PFSK-1 (cell line): ENCODE results near the gene CACNA1F.

Source experiments
- FOXP2 ChIP-seq: optimal IDR thresholded peaks from 2 replicates; pipeline ENCODE3; 2011; ENCODE audit warnings: borderline replicate concordance, control low read depth, inconsistent platforms; ENCODE audit not compliant: insufficient read depth; ENCODE audit errors: extremely low read length, extremely low read depth
- POLR2AphosphoS5 ChIP-seq: IDR thresholded peaks from 2 replicates; pipeline ENCODE4 v1.6.1; 2012; ENCODE audit warnings: low read depth, mild to moderate bottlenecking, control low read depth, low read length, moderate library complexity
- SIN3A ChIP-seq: IDR thresholded peaks from 2 replicates; pipeline ENCODE4 v1.6.1; 2012; ENCODE audit warnings: mild to moderate bottlenecking, low read length, moderate library complexity, borderline replicate concordance; ENCODE audit not compliant: insufficient read depth
- TAF1 ChIP-seq: IDR thresholded peaks from 2 replicates; pipeline ENCODE4 v1.6.1; 2012; ENCODE audit warnings: low read length, control low read depth, borderline replicate concordance; ENCODE audit not compliant: insufficient read depth
- TF ChIP-seq, protein P1 (sequence below), 2 experiments: IDR thresholded peaks; 2 replicates each; pipeline versions ENCODE4 v1.6.1 to v1.8.0; 2011 to 2012; ENCODE audit warnings: low read depth in 2 of 2, low read length in 2 of 2, control low read depth in 1 of 2, inconsistent platforms in 1 of 2, mild to moderate bottlenecking in 1 of 2, moderate library complexity in 1 of 2; ENCODE audit not compliant: insufficient read depth in 1 of 2

The CACNA1F gene

DNA sequence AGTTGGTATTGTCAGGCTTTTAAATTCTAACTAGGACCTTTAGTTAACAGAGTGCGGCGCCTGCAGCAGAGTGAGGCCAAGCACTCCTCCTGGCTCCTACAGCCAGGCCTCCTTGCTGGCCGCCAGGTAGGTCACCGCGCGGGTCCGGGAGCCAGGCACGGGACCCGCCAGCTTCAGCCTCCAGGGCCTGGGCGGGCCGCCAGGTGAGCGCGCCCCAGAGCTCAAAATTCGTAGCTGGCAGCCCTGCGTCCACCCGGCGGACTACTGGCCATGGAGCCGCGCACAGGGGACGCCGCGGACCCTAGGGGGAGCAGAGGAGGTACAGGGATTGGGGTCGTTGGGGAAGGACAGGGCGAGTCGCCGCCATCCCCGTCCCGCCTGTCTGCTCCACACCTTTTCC, 70.5 kb downstream of the CACNA1F start, which contains the start of gene MAGIX:
TSS of gene MAGIX (plus strand) at position 139 of the 400 bp plus-strand sequence. CDS start at position 271, 132 bp downstream.
- TF ChIP-seq SIN3A (no peak), POLR2AphosphoS5 (no peak), TAF1 (no peak), FOXP2 (no peak)
- TF ChIP-seq, protein P1, sequence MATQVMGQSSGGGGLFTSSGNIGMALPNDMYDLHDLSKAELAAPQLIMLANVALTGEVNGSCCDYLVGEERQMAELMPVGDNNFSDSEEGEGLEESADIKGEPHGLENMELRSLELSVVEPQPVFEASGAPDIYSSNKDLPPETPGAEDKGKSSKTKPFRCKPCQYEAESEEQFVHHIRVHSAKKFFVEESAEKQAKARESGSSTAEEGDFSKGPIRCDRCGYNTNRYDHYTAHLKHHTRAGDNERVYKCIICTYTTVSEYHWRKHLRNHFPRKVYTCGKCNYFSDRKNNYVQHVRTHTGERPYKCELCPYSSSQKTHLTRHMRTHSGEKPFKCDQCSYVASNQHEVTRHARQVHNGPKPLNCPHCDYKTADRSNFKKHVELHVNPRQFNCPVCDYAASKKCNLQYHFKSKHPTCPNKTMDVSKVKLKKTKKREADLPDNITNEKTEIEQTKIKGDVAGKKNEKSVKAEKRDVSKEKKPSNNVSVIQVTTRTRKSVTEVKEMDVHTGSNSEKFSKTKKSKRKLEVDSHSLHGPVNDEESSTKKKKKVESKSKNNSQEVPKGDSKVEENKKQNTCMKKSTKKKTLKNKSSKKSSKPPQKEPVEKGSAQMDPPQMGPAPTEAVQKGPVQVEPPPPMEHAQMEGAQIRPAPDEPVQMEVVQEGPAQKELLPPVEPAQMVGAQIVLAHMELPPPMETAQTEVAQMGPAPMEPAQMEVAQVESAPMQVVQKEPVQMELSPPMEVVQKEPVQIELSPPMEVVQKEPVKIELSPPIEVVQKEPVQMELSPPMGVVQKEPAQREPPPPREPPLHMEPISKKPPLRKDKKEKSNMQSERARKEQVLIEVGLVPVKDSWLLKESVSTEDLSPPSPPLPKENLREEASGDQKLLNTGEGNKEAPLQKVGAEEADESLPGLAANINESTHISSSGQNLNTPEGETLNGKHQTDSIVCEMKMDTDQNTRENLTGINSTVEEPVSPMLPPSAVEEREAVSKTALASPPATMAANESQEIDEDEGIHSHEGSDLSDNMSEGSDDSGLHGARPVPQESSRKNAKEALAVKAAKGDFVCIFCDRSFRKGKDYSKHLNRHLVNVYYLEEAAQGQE (IDR thresholded peaks at IDR 0.05; ENCODE audit: insufficient read depth in 1 of 2, low read depth in 2 of 2, low read length in 2 of 2) = no peak

DNA sequence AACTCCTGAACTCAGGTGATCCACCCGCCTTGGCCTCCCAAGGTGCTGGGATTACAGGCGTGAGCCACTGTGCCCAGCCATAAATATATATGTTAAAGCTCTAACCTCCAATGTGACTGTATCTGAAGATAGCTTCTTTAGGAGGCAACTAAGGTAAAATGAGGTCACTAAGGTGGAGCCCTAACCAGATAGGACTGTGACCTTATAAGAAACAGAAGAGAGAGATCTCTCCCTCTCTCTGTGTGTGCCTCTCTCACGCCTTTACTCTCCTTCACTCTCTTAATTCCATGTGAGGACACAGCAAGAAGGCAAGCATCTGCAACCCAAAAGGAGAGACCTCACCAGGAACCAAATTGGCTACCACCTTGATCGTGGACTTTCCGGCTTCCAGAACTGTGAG, 71.5 kb downstream of the CACNA1F start:
- no peak for TF ChIP-seq TAF1
- no peak for TF ChIP-seq POLR2AphosphoS5
- TF ChIP-seq, protein P1 (IDR thresholded peaks at IDR 0.05; ENCODE audit: insufficient read depth in 1 of 2, low read depth in 2 of 2, low read length in 2 of 2) = no peak
- no peak for TF ChIP-seq SIN3A
- no peak for TF ChIP-seq FOXP2

DNA sequence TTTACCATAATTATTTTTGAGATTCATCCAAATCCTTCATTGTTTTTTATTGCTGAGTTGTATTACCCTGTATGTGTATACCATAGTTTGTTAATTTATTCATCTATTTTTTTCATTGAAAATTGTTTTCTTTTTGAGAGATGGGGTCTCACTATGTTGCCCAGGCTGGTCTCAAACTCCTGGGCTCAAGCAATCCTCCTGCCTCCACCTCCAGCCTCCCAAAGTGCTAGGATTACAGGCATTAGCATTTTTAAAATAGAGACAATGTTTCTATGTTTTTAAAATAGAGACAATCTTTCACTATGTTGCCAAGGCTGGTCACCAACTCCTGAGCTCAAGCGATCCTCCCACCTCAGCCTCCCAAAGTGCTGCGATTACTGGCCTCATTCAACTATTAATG, 72.2 kb downstream of the CACNA1F start:
- no peak for TF ChIP-seq POLR2AphosphoS5
- TF ChIP-seq SIN3A = no peak
- TF ChIP-seq, protein P1 (IDR thresholded peaks at IDR 0.05; ENCODE audit: insufficient read depth in 1 of 2, low read depth in 2 of 2, low read length in 2 of 2) = no peak
- TF ChIP-seq FOXP2 = no peak
- no peak for TF ChIP-seq TAF1

DNA sequence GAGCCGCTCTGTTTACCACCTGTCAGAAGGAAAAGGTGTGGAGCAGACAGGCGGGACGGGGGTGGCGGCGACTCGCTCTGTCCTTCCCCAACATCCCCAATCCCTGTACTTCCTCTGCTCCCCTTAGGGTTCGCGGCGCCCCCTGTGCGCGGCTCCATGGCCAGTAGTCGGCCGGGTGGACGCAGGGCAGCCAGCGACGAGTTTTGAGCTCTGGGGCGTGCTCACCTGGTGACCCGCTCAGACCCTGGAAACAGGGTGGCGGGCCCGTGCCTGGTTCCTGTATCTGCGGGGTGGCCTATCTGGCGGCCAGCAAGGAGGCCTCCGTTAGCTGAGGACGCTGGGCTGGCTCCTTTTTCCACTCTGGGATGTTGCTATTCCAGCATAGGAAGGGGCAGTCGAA, 75.9 kb downstream of the CACNA1F start:
- no peak for TF ChIP-seq FOXP2
- TF ChIP-seq, protein P1 (IDR thresholded peaks at IDR 0.05; ENCODE audit: insufficient read depth in 1 of 2, low read depth in 2 of 2, low read length in 2 of 2) = no peak

DNA sequence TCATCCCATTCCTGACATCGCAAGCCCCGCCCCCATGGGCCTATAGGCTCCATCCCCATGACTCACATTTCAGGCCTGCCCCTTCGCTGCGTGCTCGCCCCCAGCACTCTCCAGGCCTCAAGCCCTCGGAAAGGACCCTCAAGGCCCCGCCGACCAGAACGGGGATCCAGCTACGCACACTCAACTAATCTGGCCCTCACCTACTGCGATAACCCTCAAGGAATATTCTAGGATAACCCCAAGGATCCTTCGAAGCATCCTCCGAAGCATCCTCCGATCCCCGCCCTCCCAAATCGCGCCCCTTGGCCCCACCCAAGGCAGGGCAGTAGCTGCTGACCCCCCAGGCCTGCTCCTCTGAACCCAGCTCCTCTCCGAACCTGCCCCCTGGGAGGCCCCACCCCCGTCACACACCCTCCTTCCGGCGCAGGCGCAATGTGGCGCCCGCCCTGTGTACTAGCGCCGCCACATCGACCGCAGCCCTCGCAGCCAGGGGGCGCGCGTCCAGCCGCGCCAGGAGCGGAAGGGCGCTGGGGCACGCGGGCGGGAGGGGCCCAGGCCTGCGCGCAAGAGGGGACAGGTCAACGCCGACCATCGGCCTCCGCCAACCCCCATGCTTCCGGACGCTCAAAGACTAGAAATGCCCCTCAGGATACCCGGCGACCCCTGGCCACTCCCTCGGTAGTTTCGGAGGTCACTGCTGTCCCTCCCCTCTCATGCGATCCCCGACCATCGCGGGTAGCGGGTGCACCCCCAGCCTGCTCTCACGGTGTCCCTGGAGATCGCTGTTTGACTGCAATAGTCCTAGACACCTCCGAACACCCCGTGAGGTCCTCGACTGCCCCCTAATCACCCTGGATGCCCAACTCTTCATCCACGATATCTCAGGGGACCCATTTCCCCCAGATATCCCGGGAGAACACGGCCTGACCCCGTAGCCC, 77.0 kb downstream of the CACNA1F start:
- TF ChIP-seq, protein P1 (IDR thresholded peaks at IDR 0.05; ENCODE audit: insufficient read depth in 1 of 2, low read depth in 2 of 2, low read length in 2 of 2) = no peak
- no peak for TF ChIP-seq SIN3A
- TF ChIP-seq FOXP2 = no peak
- no peak for TF ChIP-seq TAF1
- TF ChIP-seq POLR2AphosphoS5 = no peak
